NCI-H2029 (cell line): ENCODE measurements around the gene CREB3L1.
A peak's percentile ranks its signal among the peaks of the same experiment; 100 is the strongest.
"Not testable (repeated sequence)": the region's sequence is repeated elsewhere in the genome, so short reads cannot be mapped to it uniquely, and the experiment has no call there.

Source experiments
- DNase-seq: peaks from one replicate; lab custom pipeline; 2025; lab: John Stamatoyannopoulos, UW

The CREB3L1 gene

DNA sequence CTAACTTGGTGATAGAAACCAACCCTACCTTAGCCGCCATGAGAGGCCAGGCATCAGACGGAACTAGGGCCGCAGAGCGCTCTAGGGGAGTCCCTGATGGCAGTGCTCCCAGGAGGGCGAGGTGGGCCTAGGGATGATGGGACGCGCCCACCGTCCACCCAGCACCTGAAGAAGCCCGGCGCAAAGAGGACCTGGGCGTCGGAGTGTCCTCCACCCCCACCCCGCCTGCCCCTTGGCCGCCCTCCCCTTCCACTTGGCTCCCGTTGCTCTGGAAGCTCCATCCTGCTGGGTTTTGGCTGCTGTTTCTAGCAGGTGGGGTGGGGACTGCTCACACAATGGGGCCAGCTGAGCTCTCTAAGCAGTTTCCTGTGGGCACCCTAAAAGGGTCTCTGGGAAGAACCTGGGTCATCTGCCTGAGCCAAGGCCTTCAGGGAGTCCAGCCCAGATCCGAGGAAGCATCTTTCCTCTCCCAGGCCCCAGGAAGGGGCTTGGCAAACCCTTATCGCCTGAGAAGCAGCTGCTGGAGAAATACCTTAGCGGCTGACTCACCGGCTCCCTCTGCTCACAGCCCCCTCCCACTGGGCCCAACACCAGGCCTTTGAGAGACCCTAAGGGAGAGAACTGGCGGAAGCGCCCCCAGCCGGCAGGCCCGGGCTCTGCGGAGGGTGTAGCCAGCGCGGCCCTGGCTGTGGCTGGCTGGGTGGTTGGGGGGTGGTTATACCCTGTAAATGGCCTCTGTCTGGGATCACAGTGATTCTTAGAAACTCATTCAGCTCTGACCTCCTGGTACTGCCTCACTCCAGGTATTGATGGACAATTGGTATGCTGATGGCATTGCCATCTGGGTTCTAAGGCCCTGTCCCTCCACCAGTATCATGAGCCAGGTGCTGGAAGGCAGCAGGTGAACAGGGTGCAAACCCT is 19.3 kb downstream of the CREB3L1 start:
- no peak for DNase-seq

DNA sequence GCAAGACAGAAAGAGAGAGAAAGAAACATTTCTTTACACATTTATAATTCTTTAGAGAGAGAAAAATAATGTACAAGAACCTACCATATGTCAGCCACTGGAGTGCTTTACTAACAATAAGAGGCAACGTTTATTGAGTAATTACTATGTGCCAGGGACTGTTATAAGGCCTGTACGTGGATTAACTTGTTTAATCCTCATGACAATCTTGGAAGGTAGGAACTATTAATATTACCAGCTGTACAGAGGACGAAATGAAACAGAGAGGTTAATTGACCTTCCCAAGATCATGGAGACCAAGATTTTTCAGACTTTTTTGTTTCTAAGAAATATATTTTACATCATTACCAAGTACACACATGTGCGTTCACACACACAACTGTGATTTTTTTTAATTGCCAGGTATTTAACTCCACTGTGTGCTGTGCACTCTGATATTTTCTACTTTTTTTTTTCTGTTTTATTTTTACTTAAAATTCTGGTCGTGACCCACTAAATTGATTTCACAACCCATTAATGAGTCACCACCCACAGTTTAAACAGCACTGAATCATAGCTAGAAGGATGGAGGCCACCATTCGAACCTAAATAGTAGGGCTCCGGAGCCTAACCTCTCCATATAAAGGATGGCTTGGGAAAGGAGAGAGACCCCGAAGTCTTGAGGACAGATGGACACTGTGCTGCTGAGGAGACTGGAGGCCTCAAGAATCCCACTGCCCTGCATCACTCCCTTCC is 21.4 kb downstream of the CREB3L1 start:
- no peak for DNase-seq

GRCh38 chr11:46299451-46299961 is 22.0 kb downstream of the CREB3L1 start:
- DNase-seq = no peak

GRCh38 chr11:46300270-46300669 is 22.8 kb downstream of the CREB3L1 start:
- DNase-seq = no peak

GRCh38 chr11:46302866-46303265 is 25.4 kb downstream of the CREB3L1 start:
- no peak for DNase-seq

GRCh38 chr11:46304036-46304435 is 26.6 kb downstream of the CREB3L1 start:
- not testable (repeated sequence) for DNase-seq

GRCh38 chr11:46304605-46305179 is 27.2 kb downstream of the CREB3L1 start:
- no peak for DNase-seq

DNA sequence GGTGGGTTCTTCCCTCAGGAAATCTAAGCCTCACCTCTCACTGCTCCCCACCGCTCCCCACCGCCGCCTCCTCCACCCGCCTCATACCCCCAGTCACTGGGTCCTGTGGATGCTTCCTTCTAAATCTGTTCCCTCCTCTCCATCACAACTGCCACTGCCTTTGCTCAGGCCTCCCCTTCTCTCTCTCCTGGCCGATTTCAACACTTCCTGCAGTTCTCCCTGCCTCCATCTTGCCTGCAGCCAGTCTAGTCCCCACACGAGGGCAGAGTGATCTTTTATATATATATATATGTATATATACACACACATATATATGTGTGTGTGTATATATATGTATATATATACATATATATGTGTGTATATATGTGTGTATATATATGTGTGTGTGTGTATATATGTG is 27.8 kb downstream of the CREB3L1 start:
- no peak for DNase-seq

GRCh38 chr11:46306296-46306853 is 28.9 kb downstream of the CREB3L1 start:
- no peak for DNase-seq

- no peak for DNase-seq
These were observed 29.9 kb downstream of the CREB3L1 start for GRCh38 chr11:46307369-46307768.

- no peak for DNase-seq
These were observed 30.4 kb downstream of the CREB3L1 start for GRCh38 chr11:46307785-46308341.

- peak; percentile 58 for DNase-seq
These were observed 31.4 kb downstream of the CREB3L1 start for GRCh38 chr11:46308631-46309419.

DNA sequence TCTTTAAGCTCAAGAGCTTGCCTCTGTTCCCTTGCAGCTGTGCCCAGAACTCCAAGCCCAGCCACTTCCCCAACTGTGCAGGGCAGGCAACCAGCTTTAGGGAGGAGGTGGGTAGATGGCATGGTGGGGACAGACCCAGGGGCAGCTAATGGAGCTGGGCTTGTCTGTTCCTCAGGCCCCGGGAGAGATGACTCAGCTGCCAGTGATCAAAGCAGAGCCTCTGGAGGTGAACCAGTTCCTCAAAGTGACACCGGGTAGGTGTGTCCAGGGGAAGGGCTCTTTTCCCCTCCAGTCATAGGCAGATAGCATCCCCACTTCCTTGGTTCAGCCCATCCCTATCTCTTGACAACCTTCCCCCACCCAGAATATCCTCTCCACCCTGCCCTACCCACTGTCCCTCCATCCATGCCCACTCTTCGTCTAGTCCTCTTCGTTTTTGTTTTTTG is 32.4 kb downstream of the CREB3L1 start:
- DNase-seq = no peak

DNA sequence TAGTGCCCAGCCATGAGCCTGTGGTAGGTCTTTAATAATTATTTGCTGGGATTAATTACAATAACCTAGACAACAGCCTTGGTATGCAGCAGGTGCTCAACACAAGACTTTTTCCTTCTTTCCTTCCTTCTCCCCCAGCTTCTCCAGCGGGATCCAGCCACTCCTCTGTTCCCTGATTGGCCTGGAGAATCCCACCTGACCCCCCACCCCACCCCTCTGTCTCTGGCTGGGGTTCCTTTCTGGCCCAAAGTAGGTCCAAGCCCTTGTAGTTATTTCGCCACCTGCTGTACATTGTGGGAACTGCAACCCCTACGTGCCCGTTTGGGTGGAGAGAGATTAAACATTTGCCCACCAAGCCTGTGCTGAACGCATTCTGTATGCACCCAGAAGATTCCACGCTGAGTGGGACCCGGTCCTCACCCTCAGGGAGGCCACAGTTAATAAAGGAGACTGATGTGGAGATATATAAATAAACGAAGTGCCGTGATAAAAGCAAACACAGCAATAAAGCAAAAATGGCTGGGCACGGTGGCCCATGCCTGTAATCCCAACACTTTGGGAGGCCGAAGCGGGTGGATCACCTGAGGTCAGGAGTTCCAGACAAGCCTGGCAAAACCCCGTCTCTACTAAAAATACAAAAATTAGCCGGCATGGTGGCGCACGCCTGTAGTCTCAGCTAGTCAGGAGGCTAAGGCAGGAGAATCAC is 37.7 kb downstream of the CREB3L1 start:
- peak; percentile 48 for DNase-seq

DNA sequence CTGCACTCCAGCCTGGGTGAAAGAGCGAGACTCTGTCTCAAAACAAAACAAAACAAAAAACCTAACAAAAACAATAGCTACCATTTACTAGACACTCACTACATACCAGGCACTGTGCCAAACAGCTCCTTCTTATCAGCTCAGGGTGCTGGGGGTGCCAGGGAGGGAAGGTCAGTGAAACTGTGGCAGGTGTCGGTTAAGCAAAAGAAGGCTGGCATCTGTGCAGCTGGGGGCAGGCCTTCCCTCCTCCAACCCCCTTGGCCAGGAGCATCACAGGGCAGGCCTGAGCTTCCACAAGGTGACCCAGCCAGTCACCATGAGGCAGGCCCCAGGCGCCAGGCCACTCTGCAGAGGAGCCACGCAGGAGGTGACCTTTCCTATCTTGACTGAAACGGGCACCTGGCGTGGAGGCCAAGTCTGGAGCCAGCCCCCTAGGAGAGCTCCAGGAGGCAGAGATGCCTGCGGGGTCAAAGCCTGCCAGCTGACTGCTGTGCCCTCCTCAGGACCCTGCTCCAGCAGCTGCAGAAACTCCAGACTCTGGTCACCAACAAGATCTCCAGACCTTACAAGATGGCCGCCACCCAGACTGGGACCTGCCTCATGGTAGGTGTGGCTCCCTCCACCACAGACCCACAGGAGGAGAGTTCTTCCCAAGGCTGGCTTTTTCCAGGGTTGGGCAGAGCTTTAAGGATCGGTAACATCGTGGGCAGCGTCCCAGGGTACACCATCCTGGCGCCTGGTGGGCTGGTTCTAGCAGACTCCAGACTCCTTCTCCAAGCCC is 38.5 kb downstream of the CREB3L1 start:
- peak; percentile 67 for DNase-seq

DNA sequence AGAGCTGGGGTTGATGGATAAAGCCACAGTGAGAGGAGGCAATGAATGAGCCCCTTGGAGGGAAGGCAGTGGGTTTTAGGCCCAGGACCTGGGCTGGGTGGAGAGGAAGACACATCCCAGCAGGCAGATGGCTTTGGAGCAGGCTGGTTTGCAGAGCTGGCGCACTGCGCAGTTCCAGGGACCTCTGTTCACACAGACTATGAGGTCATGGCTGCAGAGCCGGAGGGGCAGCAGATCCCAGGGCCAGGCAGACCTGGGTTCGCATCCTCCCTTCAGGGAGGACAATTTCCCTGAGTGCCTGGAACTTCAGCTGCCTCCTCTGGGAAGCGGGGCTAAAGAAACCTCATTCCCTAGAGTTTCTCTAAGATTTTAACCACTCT is 41.6 kb downstream of the CREB3L1 start:
- DNase-seq = no peak

DNA sequence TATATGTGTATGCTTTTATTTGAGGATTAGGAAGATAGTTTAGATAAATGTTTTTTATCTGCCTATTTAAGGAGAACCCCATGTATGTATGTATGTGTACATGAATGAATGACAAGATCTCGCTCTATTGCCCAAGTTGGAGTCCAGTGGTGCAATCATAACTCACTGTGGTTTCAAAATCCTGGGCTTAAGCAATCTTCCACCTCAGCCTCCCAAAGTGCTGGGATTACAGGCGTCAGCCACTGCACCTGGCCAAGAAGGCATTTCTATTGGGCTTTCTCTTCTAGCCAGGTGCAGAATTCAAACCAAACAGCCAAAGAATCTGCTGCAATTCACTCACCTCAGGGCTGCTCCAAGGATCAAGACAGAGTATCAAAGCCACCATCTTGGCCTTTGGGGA is 44.3 kb downstream of the CREB3L1 start:
- no peak for DNase-seq

DNA sequence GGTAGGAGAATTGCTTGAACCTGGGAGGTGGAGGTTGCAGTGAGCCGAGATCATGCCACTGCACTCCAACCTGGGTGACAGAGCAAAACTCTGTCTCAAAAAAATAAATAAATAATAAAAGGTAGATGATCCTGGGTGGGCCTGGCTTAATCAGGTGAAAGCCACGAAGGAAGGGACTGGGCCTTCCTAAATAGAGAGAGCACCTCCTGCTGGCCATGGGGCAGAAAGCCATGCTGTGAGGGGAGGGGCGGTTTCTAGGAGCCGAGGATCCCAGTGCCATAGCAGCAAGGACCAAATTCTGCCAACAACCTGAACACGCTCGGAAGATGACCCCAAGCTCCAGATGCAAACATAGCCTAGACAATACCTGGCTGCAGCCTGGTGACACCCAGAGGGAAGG is 45.3 kb downstream of the CREB3L1 start:
- no peak for DNase-seq

- no peak for DNase-seq
These were observed 49.5 kb downstream of the CREB3L1 start for GRCh38 chr11:46326813-46327416.
